ENCODE data around the gene IMP3. TPM values are rescaled to one million over a fixed set of nuclear protein-coding genes. Genes with fewer than 3 reads are reported as not detected.
A peak's percentile ranks its signal among the peaks of the same experiment; 100 is the strongest.

Gene IMP3
- total and polyA plus RNA-seq, 9 of the 15 experiments (the other 6 are each of a cell fraction or from before 2014, with no cell fraction given), result 14.5 to 160 (median 74.4) TPM

GRCh38 chr15:75625542-75626347 is 14.3 kb downstream of the IMP3 start, which contains the start of gene SNUPN (continued):
- no peak; the same call in 1 of the 2 replicates for TF ChIP-seq DMBX1 (CRISPR knock-in tag; IDR thresholded peaks at IDR 0.05; ENCODE audit: borderline replicate concordance)
- TF ChIP-seq KLF6 (CRISPR knock-in tag; IDR thresholded peaks at IDR 0.05; ENCODE audit: borderline replicate concordance), result no peak
- TF ChIP-seq, protein P1, sequence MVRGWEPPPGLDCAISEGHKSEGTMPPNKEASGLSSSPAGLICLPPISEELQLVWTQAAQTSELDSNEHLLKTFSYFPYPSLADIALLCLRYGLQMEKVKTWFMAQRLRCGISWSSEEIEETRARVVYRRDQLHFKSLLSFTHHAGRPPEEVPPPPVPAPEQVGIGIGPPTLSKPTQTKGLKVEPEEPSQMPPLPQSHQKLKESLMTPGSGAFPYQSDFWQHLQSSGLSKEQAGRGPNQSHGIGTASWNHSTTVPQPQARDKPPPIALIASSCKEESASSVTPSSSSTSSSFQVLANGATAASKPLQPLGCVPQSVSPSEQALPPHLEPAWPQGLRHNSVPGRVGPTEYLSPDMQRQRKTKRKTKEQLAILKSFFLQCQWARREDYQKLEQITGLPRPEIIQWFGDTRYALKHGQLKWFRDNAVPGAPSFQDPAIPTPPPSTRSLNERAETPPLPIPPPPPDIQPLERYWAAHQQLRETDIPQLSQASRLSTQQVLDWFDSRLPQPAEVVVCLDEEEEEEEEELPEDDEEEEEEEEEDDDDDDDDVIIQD (CRISPR knock-in tag; IDR thresholded peaks at IDR 0.05), result no peak
- TF ChIP-seq CHCHD3 (CRISPR knock-in tag; IDR thresholded peaks at IDR 0.05), result no peak
- TF ChIP-seq, protein P2, sequence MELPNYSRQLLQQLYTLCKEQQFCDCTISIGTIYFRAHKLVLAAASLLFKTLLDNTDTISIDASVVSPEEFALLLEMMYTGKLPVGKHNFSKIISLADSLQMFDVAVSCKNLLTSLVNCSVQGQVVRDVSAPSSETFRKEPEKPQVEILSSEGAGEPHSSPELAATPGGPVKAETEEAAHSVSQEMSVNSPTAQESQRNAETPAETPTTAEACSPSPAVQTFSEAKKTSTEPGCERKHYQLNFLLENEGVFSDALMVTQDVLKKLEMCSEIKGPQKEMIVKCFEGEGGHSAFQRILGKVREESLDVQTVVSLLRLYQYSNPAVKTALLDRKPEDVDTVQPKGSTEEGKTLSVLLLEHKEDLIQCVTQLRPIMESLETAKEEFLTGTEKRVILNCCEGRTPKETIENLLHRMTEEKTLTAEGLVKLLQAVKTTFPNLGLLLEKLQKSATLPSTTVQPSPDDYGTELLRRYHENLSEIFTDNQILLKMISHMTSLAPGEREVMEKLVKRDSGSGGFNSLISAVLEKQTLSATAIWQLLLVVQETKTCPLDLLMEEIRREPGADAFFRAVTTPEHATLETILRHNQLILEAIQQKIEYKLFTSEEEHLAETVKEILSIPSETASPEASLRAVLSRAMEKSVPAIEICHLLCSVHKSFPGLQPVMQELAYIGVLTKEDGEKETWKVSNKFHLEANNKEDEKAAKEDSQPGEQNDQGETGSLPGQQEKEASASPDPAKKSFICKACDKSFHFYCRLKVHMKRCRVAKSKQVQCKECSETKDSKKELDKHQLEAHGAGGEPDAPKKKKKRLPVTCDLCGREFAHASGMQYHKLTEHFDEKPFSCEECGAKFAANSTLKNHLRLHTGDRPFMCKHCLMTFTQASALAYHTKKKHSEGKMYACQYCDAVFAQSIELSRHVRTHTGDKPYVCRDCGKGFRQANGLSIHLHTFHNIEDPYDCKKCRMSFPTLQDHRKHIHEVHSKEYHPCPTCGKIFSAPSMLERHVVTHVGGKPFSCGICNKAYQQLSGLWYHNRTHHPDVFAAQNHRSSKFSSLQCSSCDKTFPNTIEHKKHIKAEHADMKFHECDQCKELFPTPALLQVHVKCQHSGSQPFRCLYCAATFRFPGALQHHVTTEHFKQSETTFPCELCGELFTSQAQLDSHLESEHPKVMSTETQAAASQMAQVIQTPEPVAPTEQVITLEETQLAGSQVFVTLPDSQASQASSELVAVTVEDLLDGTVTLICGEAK (IDR thresholded peaks at IDR 0.05), result peak; percentile 86
- TF ChIP-seq, protein P2 (CRISPR knock-in tag; IDR thresholded peaks at IDR 0.05), result no peak
- no peak for TF ChIP-seq ZZZ3 (IDR thresholded peaks at IDR 0.05)
- no peak for TF ChIP-seq RBM34 (IDR thresholded peaks at IDR 0.05; ENCODE audit: borderline replicate concordance, insufficient read depth, low read length)
- no peak for TF ChIP-seq HNRNPH1 (optimal IDR thresholded peaks at IDR 0.05; ENCODE audit: low read depth, low read length)
- TF ChIP-seq, protein P3, sequence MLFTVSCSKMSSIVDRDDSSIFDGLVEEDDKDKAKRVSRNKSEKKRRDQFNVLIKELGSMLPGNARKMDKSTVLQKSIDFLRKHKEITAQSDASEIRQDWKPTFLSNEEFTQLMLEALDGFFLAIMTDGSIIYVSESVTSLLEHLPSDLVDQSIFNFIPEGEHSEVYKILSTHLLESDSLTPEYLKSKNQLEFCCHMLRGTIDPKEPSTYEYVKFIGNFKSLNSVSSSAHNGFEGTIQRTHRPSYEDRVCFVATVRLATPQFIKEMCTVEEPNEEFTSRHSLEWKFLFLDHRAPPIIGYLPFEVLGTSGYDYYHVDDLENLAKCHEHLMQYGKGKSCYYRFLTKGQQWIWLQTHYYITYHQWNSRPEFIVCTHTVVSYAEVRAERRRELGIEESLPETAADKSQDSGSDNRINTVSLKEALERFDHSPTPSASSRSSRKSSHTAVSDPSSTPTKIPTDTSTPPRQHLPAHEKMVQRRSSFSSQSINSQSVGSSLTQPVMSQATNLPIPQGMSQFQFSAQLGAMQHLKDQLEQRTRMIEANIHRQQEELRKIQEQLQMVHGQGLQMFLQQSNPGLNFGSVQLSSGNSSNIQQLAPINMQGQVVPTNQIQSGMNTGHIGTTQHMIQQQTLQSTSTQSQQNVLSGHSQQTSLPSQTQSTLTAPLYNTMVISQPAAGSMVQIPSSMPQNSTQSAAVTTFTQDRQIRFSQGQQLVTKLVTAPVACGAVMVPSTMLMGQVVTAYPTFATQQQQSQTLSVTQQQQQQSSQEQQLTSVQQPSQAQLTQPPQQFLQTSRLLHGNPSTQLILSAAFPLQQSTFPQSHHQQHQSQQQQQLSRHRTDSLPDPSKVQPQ (CRISPR knock-in tag; IDR thresholded peaks at IDR 0.05; ENCODE audit: borderline replicate concordance), result no peak
- no peak for TF ChIP-seq RBM17 (IDR thresholded peaks at IDR 0.05; ENCODE audit: borderline replicate concordance, low read depth, low read length)
- no peak for TF ChIP-seq ZSCAN32 (CRISPR knock-in tag; IDR thresholded peaks at IDR 0.05)
- TF ChIP-seq HNRNPK (IDR thresholded peaks at IDR 0.05; ENCODE audit: low read depth, low read length, poor library complexity, severe bottlenecking), result no peak
- no peak for TF ChIP-seq NFATC3 (IDR thresholded peaks at IDR 0.05)
